Measurements from ENCODE around the gene SOX10. TPM values are rescaled to one million over a fixed set of nuclear protein-coding genes. Genes with fewer than 3 reads are reported as not detected.

Gene SOX10
- 1 to 10 TPM; 2.6 to 5.9 TPM for total RNA-seq
- under 1 TPM in 1 of 2 donors, not detected in 1; 0.08 TPM for polyA plus RNA-seq
- long read RNA-seq, donor 1, partial matches to known transcripts = 4 of 5 reads
- long read RNA-seq, donor 1, other reads (novel, unspliced or antisense) = 1 of 5 reads
- long read RNA-seq, donor 2, partial matches to known transcripts = 0 of 4 reads
- long read RNA-seq, donor 2, other reads (novel, unspliced or antisense) = 3 of 4 reads

DNA sequence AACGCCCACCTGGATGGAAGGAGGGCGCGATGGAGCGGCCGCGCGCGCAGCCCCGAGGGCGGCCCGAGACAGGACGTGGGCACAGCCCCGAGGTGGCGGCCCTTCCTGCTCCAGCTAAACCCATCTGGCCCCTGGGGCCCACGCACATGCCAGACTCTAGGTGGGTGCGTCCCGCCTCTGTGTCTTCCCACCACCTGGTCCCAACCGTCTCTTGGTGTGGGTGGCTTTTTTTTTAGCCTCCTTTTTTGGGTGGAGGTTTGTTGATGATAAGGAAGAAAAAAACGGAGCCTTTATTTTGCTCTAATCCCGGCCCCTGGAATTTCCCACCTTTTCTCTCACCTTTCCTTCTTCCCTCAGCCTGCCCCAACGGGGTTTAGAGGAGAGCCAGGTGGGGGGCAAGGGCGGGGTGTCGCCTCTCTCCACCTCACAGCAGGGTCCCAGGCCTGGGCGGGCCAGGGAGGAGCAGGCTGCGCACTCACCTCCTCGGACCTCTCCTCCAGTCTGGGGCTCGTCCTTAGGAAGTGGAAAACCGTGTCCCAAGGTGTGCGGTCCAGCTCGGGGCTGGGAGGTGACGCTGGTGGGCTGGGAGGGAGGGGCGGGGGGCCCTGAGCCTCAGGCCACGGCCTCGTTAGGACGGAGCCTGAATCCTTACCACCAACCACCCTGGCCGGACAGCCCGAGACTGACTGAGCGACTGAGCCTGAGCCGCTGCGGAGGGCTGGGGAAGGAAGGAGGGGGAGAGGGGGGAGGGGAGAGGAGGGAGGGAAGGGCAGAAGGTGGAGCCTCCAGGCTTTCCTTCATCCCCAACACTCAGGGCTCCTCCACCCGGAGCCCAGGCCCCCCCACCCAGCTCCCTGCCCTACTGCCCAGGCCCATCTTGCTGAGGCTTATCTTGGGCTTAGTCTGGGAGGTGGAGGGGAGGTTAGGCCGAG is at the start of gene SOX10:
TSS of gene SOX10 (minus strand) at position 696 of the 932 bp plus-strand sequence. CDS start 771 bp downstream, outside the sequence.
- H3K27me3 ChIP-seq (ENCODE audit: control insufficient read depth in 1 of 2, insufficient read depth in 2 of 2, low read length in 1 of 2) = no peaks in the 10 kb centered on the region
- no peaks in the 10 kb centered on the region for H3K4me1 ChIP-seq (ENCODE audit: control insufficient read depth in 1 of 2, insufficient read depth in 2 of 2, low read length in 2 of 2)
- DNase-seq (no peak), ATAC-seq (ENCODE audit: low FRiP score) (no peak)
- intact Hi-C loops (cut with DNase I) = no loop called here
- WGBS, 2 donors = 77 to 80% methylated on average over 39 to 42 of the region's 42 CpGs
- no peaks in the 10 kb centered on the region for H3K9me3 ChIP-seq (ENCODE audit: control insufficient read depth, low read length)
- H3K27ac ChIP-seq (ENCODE audit: low read depth in 1 of 2, low read length in 2 of 2) = no peak within 1 kb of the TSS
- no peak within 1 kb of the TSS for H3K4me3 ChIP-seq (ENCODE audit: low read length in 2 of 2)
- no peaks in the 10 kb centered on the region for H3K36me3 ChIP-seq (ENCODE audit: control insufficient read depth in 1 of 2, insufficient read depth in 2 of 2, low read length in 1 of 2)

GRCh38 chr22:38033522-38034277 is 49.3 kb upstream of the SOX10 start:
- ATAC-seq (ENCODE audit: low FRiP score) (peak; percentile 1), DNase-seq (no peak)
- no peaks in the 10 kb centered on the region for H3K9me3 ChIP-seq (ENCODE audit: control insufficient read depth, low read length)
- no peaks in the 10 kb centered on the region for H3K27me3 ChIP-seq (ENCODE audit: control insufficient read depth in 1 of 2, insufficient read depth in 2 of 2, low read length in 1 of 2)
- H3K27ac ChIP-seq (ENCODE audit: low read depth in 1 of 2, low read length in 2 of 2) = no peak overlapping the region
- no peaks in the 10 kb centered on the region for H3K36me3 ChIP-seq (ENCODE audit: control insufficient read depth in 1 of 2, insufficient read depth in 2 of 2, low read length in 1 of 2)
- H3K4me1 ChIP-seq (ENCODE audit: control insufficient read depth in 1 of 2, insufficient read depth in 2 of 2, low read length in 2 of 2) = no peaks in the 10 kb centered on the region
- intact Hi-C loops (cut with DNase I) = no loop called here
- H3K4me3 ChIP-seq (ENCODE audit: low read length in 2 of 2) = no peak overlapping the region
- WGBS, 2 donors = 70 to 80% methylated on average over 27 of the region's 27 CpGs

GRCh38 chr22:38032681-38033521 is 48.5 kb upstream of the SOX10 start:
- no peak overlapping the region for H3K27ac ChIP-seq (ENCODE audit: low read depth in 1 of 2, low read length in 2 of 2)
- H3K4me3 ChIP-seq (ENCODE audit: low read length in 2 of 2) = no peak overlapping the region
- intact Hi-C loops (cut with DNase I) = no loop called here
- H3K27me3 ChIP-seq (ENCODE audit: control insufficient read depth in 1 of 2, insufficient read depth in 2 of 2, low read length in 1 of 2) = no peaks in the 10 kb centered on the region
- no peaks in the 10 kb centered on the region for H3K4me1 ChIP-seq (ENCODE audit: control insufficient read depth in 1 of 2, insufficient read depth in 2 of 2, low read length in 2 of 2)
- no peak for ATAC-seq (ENCODE audit: low FRiP score)
- no peaks in the 10 kb centered on the region for H3K9me3 ChIP-seq (ENCODE audit: control insufficient read depth, low read length)
- no peaks in the 10 kb centered on the region for H3K36me3 ChIP-seq (ENCODE audit: control insufficient read depth in 1 of 2, insufficient read depth in 2 of 2, low read length in 1 of 2)
- WGBS, 2 donors = 86 to 88% methylated on average over 19 of the region's 19 CpGs
- no peak for DNase-seq

GRCh38 chr22:38031491-38031890 is 47.1 kb upstream of the SOX10 start:
- ATAC-seq (ENCODE audit: low FRiP score) = no peak
- H3K27ac ChIP-seq (ENCODE audit: low read depth in 1 of 2, low read length in 2 of 2) = no peak overlapping the region
- no peaks in the 10 kb centered on the region for H3K36me3 ChIP-seq (ENCODE audit: control insufficient read depth in 1 of 2, insufficient read depth in 2 of 2, low read length in 1 of 2)
- H3K4me1 ChIP-seq (ENCODE audit: control insufficient read depth in 1 of 2, insufficient read depth in 2 of 2, low read length in 2 of 2) = no peaks in the 10 kb centered on the region
- no peak overlapping the region for H3K4me3 ChIP-seq (ENCODE audit: low read length in 2 of 2)
- WGBS, 2 donors = 90 to 93% methylated on average over 12 of the region's 12 CpGs
- no peaks in the 10 kb centered on the region for H3K9me3 ChIP-seq (ENCODE audit: control insufficient read depth, low read length)
- intact Hi-C loops (cut with DNase I) = no loop called here
- no peaks in the 10 kb centered on the region for H3K27me3 ChIP-seq (ENCODE audit: control insufficient read depth in 1 of 2, insufficient read depth in 2 of 2, low read length in 1 of 2)
- DNase-seq = peak in 1 of 2 donors; percentile 62

GRCh38 chr22:38030311-38031133 is 46.2 kb upstream of the SOX10 start:
- 72 to 78% methylated on average over 16 of the region's 16 CpGs for WGBS, 2 donors
- DNase-seq = no peak
- H3K4me1 ChIP-seq (ENCODE audit: control insufficient read depth in 1 of 2, insufficient read depth in 2 of 2, low read length in 2 of 2) = no peaks in the 10 kb centered on the region
- H3K27ac ChIP-seq (ENCODE audit: low read depth in 1 of 2, low read length in 2 of 2) = no peak overlapping the region
- no peaks in the 10 kb centered on the region for H3K27me3 ChIP-seq (ENCODE audit: control insufficient read depth in 1 of 2, insufficient read depth in 2 of 2, low read length in 1 of 2)
- ATAC-seq (ENCODE audit: low FRiP score) = no peak
- intact Hi-C loops (cut with DNase I) = no loop called here
- no peaks in the 10 kb centered on the region for H3K36me3 ChIP-seq (ENCODE audit: control insufficient read depth in 1 of 2, insufficient read depth in 2 of 2, low read length in 1 of 2)
- no peaks in the 10 kb centered on the region for H3K9me3 ChIP-seq (ENCODE audit: control insufficient read depth, low read length)
- H3K4me3 ChIP-seq (ENCODE audit: low read length in 2 of 2) = no peak overlapping the region

GRCh38 chr22:38029901-38030300 is 45.5 kb upstream of the SOX10 start:
- Histone ChIP-seq H3K9me3 (ENCODE audit: control insufficient read depth, low read length) (no peaks in the 10 kb centered on the region), H3K4me1 (ENCODE audit: control insufficient read depth in 1 of 2, insufficient read depth in 2 of 2, low read length in 2 of 2) (no peaks in the 10 kb centered on the region), H3K27me3 (ENCODE audit: control insufficient read depth in 1 of 2, insufficient read depth in 2 of 2, low read length in 1 of 2) (no peaks in the 10 kb centered on the region), H3K4me3 (ENCODE audit: low read length in 2 of 2) (no peak overlapping the region), H3K27ac (ENCODE audit: low read depth in 1 of 2, low read length in 2 of 2) (no peak overlapping the region), H3K36me3 (ENCODE audit: control insufficient read depth in 1 of 2, insufficient read depth in 2 of 2, low read length in 1 of 2) (no peaks in the 10 kb centered on the region)
- intact Hi-C loops (cut with DNase I) = no loop called here
- DNase-seq = no peak
- no peak for ATAC-seq (ENCODE audit: low FRiP score)
- WGBS, 2 donors = 87% methylated on average over 5 of the region's 5 CpGs

DNA sequence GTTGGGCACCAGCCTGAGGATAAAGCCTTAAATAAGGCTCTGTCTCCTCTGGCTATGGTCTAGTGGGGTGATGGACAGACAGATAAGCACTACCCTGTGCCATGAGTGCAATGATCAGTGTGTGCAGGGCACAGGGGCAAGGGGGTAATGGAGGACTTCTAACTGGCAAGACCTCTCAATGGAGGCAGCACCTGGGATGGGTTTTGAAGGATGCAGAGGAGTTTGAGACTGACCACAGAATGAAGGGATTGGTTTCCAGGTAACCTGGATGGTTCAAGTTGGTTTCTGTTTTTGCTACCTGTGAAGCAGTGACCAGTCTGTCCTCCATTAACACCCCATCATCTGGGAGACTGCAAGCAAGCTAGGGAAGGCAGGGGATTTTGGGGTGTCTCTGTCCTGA is 45.0 kb upstream of the SOX10 start:
- ATAC-seq (ENCODE audit: low FRiP score) = no peak
- Histone ChIP-seq H3K27me3 (ENCODE audit: control insufficient read depth in 1 of 2, insufficient read depth in 2 of 2, low read length in 1 of 2) (no peaks in the 10 kb centered on the region), H3K4me1 (ENCODE audit: control insufficient read depth in 1 of 2, insufficient read depth in 2 of 2, low read length in 2 of 2) (no peaks in the 10 kb centered on the region), H3K27ac (ENCODE audit: low read depth in 1 of 2, low read length in 2 of 2) (no peak overlapping the region), H3K36me3 (ENCODE audit: control insufficient read depth in 1 of 2, insufficient read depth in 2 of 2, low read length in 1 of 2) (no peaks in the 10 kb centered on the region), H3K4me3 (ENCODE audit: low read length in 2 of 2) (no peak overlapping the region), H3K9me3 (ENCODE audit: control insufficient read depth, low read length) (no peaks in the 10 kb centered on the region)
- intact Hi-C loops (cut with DNase I) = no loop called here
- no peak for DNase-seq
